Testis (tissue), 2 donors: ENCODE data around the gene MACROD2.

Experiments used
- CTCF ChIP-seq, 3 experiments: fragments of 450-650 bp in 2 of 3; fragments of 200-600 bp in 1 of 3; sonication (generic) in 1 of 3; IDR thresholded peaks; one replicate each; pipeline ENCODE4 v1.5.1; 2016 to 2019; ENCODE audit warnings: antibody characterized with exemption in 3 of 3, mild to moderate bottlenecking in 2 of 3, moderate library complexity in 1 of 3
- POLR2A ChIP-seq: fragments of 450-650 bp; IDR thresholded peaks from one replicate; pipeline ENCODE4 v1.6.1; 2017; ENCODE audit warnings: antibody characterized with exemption, mild to moderate bottlenecking, moderate library complexity

GRCh38 chr20:14707026-14707680, 711.8 kb downstream of the MACROD2 start:
- TF ChIP-seq CTCF (IDR thresholded peaks at IDR 0.05), result no peak
- no peak for TF ChIP-seq POLR2A
